CD4-positive, alpha-beta T cell treated with Interferon alpha-2 for 1 hour (primary cell): ENCODE data around the gene PGC.

Source experiments
- DNase-seq, 2 donors: peaks; one replicate each; pipeline ENCODE4 v3.0.0-alpha.2; 2020 to 2022

PGC gene

DNA sequence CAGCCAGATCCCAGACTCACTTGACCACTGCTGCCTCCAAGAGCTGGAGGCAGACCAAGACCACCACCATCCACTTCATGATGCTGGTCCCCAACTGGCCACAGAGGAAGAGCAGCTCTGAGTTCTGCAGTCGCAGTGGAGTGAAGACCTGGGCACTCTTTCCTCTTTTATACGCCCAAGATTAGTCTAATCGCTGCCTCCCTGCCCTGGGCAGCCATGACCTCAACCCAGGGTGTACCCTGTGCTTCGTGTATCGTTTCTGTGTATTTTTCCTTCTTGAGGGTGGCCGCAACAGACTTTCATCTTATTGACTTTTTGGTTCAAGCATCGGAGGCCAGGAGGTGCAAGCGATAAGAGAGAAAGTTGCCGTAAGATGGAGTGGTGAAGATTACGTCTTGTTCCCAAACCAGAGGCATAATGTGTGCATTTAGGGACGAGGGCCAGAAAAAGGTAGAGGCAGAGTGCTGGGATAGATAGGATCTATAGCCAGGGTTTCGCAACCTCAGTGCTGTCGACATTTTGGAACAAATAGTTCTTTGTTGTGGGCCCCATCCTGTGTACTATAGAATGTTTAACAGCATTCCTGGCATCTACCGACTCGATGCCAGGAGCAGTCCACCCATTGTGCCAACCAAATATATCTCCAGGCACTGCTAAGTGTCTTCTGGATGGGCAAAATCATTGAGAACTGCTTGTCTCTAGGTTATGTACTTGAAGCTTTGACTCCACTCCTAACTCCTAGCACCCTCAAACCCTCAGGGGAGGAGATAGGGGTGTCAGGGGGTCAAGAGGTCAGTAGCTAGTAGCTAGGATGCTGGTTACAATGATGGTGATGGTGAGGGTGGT, at the start of gene PGC:
PGC (minus strand) TSS at position 142 of the 846 bp plus-strand sequence; CDS start at position 79, 63 bp downstream.
- no peak for DNase-seq

DNA sequence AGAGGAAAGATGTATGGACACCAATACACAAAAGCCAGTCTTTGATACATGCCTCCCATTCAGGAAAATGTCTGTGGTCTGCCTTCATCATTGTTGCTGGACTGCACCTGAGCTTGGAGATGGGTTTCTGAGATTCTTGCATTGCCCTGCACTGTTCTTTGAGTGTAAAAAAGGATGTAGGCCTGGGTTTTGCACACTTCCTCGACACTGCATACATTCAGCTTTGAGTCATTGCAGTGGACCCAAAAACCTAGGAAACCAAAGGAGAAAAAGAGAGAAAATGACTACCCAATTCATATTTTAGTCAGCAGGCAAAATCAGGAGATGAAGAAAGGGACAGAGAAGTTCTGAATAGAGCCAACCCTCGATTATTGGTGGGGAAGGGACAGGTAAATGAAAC, 49.3 kb upstream of the PGC start:
- no peak for DNase-seq

DNA sequence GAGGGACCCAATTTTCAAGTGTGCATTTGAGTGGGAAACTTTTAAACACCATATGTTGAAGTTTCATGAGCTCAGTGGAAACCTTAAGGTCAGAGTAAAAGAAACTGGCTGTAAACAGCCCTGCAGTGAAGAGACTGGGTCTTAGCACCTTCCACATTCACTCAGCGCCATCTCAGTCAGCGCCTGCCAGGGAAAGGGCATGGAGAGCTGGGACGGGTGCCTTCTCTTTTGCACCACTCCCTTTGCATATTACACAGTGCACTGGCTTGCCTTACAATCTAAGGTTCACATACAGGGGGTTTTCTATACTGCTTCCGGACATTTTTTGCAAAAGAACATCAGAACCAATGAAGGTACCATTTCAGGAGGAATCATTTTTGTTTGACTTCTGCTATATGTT, 44.8 kb upstream of the PGC start:
- no peak for DNase-seq

DNA sequence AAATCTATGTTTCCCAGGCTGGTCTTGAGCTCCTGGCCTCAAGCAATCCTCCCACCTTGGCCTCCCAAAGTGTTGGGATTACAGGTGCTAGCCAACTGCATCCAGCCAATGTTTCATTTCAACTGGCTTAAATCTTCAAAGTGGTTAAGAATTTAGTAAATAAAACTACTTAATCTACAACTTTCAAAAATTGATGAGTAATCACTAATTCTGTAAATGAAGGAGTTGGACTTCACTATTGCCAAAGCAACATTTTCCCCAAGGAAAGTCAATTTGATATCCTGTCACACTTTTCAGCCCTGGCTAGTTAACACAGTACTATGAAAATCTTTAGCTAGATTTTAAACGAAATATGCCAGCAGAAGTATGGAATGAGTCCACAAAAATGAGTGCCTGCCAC, 44.1 kb upstream of the PGC start:
- DNase-seq: no peak

DNA sequence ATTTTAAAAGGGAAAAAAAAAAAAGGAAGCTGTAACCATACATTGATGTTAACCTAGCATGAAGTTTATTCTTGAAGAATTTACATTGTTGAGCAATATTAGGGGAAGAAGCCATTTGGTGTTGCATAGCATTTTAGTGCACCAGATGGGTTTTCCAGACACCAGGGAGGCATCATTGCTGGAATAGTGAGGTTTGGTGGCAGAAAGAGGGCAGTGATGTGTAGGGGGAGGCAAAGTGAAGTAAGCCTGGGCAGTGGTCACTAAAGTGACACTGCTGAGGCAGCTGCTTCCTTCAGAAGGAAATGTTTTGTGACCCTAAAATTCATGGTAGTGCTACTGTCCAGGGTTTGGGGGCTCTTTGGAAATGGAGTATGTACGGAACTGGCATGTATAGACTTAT, 42.8 kb upstream of the PGC start:
- no peak for DNase-seq

DNA sequence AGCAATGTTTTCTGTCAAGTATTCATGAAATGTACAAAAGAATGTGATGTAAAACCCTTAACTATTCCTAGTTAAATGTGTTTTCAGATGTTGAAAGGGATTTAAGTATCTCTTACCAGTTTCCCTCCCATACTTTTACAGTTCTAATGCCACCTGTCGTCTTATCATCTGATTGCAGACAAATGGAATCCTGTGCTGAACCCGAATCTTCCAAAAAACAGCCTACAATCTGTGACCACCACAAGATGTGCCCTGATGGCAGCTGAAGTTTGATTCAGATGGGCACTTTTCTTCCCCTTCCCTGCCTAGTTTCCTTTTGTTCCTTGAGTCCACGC, 42.2 kb upstream of the PGC start:
- DNase-seq: no peak

DNA sequence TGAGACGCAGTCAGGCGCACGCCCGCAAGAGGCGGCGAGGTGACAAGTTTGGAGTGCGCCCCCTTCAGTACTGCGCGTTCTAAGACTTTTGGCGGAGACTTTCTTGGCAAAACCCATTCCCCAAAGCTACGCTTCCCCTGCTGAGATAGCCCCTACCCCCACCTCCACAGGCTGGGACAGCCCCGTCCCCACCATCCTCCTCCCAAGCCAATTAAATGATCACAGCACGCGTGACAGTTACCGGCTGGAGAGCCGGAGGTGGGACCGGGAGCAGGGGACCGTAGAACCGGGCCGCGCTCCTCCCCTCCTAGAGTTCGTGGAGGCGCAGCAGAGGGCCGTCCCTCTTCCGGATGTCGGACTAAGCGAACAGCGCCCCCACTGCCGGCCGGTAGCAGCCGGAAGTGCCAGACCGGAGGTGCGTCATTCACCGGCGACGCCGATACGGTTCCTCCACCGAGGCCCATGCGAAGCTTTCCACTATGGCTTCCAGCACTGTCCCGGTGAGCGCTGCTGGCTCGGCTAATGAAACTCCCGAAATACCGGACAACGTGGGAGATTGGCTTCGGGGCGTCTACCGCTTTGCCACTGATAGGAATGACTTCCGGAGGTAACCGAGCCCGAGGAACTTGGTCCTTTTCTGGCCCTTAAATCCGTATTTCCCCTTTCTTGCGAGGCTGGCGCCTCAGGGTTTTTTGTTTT, 40.2 kb upstream of the PGC start, which contains the start of gene TOMM6:
TOMM6 (plus strand) TSS at position 476 of the 699 bp plus-strand sequence; CDS start at position 480, 4 bp downstream.
- peak; percentile 91 to 96 for DNase-seq

DNA sequence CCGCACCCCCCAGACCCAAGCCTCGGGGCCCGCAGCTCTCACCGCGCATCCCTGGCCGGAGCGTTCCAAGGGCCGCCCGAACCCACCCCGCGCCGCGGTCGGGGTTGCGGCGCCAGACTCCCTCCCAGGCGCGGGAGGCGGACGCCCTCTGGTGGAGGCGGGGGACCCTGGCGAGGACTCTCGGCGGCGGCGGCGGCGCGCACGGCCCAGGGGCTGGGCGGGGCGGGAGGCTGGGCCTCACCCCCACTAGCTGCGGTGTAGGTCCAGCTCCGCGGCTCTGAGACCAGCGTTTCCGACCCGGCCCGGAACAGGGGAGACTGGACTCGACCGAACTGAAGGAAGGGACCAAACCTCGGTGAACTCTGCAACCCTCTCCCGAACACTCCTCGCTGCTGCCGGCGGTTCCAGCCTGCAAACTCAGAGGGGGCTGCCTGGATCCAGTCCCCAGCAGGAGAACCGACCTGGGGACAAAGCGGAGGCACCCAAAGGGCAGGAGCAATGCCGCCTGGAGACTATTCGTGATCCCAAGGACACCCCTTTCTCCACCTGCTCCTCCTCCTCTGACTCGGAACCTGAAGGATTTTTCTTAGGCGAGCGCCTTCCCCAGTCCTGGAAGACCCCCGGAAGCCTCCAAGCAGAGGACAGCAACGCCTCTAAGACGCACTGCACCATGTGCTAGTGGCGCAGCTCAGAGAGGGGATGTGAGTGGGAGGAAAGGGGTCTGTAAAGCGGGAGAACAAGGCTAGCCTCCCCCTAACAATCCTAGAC, 39.4 kb upstream of the PGC start:
- DNase-seq: peak; percentile 80 to 90

DNA sequence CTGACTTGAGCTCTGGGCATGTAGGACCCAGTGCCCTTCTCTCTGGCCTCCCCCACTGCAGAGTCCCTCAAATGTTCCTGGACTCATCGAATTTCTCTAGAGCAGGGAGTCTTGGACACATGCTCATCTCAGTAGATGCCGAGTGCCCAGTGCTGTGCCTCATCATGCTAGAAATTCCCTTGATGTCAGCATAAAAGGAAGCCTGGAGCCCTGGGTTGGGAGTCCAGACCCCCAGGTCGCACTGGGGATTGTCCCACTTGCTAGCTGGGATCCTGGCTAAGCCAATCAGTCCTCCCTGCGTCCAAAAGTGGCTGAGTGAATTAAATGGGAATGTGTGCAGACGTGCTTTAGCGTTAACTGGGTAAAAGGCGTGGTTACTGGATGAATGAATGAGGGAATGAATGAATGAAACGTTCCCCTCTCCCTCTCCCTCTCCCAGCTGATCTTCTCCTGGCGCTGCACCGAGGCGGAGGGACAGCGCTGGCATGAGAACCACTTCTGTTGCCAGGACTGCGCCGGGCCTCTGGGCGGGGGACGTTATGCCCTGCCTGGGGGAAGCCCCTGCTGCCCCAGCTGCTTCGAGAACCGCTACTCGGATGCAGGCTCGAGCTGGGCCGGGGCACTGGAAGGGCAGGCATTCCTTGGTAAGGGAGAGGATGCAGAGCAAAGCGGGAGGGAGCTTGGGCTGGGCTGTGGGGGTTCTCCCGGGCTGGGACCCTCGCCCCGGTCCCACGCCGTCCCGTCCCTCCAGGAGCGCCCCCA, 38.7 kb upstream of the PGC start:
- DNase-seq: no peak

DNA sequence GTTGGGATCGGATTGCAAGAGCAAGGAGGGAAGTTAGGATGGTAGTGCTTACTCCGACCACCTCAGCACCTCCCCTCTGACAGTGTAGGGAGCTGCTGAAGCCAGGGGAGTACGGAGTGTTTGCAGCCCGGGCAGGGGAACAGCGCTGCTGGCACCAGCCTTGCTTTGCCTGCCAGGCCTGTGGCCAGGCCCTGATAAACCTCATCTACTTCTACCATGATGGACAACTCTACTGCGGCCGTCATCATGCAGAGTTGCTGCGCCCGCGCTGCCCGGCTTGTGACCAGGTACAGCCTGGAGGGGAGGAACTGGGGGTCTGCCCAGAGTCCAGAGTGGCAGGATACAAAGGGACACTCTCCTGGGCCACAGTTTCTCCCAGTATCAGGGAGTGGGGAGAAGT, 38.1 kb upstream of the PGC start:
- no peak for DNase-seq

DNA sequence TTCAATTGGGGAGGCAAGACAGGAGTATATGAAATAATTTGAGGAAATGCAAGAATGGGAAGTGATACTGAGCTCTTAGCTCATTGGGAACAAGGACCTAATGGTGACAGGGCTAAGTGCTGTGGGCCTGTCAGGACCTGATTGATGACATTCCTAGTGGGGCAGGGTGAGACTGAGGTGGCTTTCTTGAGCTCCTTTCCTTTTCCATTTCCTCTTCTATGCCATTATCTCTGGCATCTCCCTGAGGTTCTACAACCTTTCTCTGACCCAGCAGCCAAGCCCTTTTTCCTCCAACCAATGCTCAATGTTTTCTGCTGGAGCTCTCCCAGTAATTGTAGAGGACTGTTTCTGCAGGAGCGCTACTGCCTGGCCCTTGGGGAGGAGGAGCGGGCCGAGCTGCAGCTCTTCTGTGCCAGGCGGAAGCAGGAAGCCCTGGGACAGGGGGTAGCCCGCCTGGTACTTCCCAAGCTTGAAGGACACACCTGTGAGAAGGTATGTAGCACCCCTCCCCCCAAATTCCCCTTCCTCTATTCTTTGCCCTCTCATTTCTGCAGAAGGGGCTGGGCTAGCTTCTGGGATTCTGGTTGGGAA, 37.5 kb upstream of the PGC start:
- no peak for DNase-seq

DNA sequence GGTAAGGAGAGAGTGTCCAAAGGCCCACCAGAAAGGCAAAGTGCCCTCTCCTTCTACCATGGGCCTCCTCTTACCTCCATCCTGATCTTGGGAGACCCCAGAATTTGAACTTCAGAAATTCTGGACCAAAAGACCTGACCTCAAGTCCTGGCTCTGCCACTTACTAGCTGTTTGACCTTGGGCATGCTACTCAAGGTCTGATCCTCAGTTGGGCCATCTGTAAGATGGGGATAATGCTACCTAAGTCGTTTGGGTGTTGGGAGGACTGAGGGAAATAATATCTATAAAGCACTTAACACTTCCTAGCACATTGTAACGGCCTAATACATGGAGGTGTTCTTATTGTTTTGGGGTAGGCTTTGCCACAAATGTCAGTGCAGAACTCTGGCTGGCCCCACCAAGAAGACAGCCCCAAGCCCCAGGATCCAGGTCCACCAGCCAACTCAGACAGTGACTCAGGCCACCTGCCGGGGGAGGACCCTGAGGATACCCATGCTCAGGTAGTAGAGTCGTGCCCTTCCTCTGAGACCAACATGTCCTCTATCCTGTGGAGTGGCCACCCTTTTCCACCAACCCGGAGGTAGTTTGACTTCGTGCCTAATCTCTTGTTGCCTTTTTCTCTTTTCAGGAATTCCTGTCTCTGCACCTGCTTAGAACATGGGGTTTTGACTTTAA, 36.0 kb upstream of the PGC start:
- no peak for DNase-seq

DNA sequence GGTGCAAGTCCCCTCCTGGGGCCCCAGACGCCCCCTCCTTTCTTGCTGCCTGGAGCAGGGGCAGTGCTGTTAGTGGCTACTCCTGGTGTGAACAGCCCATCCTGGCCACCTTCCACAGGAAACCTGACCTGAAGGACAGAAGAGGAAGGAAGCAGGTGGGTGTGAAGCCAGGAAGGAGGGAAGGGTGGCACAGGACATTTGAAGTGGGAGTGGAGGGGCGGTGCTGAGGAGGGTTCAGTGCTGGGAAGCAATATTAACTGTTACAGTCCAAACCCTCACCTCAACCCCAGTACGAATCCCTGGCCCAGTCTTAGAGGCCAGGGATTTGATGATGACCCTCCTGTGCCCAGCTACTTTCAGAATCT, 34.2 kb upstream of the PGC start:
- DNase-seq: no peak

DNA sequence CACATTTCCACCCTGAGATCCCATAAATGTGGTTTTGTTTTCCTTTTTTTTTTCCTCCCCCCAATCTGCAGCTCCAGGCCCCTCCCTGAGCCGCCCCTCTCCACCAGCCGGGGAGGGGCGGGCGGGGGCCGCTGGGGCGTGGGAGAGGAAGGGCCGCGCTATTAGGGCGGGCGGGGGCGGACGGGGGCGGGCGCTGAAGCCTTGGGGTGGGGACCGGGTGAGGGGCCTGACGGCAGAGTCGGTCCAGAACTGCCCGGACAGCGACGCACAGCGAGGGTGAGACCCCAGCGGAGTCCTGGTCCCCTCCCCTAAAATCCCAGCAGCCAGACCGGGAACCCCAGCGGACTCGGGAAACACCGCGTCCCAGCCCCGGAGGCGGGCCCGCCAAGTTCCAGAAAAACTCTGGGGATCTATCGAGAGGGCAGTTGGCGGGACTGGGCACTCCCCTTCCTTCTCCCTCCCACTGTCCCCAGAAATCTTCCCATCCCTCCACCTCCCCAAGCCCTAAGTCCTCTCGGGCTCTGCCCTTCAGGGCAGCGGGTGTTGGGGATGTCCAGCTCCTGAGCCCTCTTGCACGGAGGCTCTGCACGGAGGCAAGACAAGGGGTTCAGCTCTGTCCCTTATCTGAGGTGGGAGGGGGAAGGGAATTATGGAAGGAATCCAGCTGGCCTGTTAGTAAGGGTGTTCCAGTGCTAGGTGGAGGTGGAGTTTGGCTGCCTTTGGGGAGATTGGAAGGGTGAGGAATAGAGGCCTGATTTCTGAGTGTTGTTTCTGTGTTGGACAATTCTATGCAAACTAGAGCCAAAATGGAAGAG, 33.6 kb upstream of the PGC start, which contains the start of gene PRICKLE4:
PRICKLE4 (plus strand) TSS at position 232 of the 815 bp plus-strand sequence. CDS start 2,692 bp downstream, outside the sequence.
- DNase-seq: no peak

DNA sequence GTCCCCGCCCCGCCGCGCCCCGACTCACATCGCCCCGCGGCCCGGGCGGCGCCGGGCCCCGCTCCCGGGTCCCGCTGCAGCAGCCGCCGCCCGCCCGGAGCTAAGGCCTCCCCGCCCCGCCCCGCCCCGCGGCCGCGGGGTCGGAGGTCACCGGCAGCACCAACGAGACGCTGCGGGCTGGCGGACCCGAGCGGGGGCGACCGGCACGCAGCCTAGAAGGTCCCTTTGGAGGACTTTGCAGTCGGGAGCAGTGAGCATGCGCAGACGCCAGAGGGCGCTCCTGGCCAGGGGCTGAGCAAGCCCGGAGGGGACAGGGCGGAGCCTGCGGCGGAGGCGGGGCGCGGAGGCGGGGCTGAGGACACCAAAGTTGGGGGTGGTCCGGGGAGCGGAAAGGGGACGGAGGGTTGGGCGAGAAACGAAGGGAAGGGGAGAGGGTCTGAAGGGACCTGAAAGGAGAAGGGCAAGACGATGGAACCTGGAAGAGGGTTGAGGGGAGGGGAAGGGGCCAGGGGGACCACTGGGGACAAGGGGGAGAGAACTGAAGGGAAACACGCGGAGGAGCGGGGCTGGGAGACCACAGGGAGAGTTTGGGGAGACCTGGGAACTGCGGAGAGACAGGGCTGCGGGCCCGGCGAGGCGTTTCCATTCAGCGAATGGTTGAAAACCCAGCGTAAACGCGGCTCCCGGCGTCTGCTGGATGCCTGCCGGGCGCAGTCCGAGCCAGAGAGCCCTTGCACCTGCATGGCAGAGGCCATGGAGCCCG, 32.8 kb upstream of the PGC start, which contains the start of gene FRS3:
FRS3 (minus strand) TSS at position 113 of the 763 bp plus-strand sequence. CDS start 2,913 bp downstream, outside the sequence.
- peak; percentile 97 to 99 for DNase-seq

DNA sequence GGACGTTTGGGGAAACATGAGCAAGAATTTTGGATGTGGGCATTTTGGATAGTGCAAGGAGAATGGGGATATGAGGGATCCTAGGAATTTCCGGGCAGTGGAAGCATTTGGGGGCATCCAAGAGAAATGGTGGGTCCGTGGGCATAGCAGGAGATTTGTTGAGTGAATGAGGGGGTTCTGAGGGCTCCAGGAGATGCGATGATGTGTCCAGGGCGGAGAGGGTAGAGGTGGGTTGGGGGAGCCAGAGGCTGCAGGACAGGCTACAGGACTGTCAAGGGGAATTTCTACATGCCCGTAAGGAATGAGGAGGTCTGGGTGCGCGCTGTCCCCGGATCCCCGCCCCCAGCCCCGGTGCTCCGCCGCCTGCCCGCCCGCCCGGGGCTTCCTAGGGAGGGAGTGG, 32.1 kb upstream of the PGC start:
- no peak for DNase-seq

DNA sequence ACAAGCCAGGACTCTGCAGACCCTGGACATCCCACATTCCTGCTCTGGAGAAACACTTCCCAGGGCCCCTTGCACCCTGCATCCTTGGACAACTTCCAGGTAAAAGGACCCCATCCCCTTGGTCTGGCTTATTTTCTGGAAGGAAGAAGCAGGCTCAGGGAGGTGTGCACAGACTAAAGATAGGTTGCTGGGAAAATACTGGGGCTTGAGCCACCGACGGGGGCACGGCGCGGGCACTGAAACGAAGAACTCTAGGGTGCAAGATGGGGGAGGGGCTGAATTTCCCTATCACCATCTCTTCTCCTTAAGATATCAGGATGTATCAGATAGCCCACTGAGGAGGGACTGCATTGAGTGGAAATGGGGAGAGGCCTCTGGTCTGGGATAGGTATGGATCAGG, 31.7 kb upstream of the PGC start:
- no peak for DNase-seq

DNA sequence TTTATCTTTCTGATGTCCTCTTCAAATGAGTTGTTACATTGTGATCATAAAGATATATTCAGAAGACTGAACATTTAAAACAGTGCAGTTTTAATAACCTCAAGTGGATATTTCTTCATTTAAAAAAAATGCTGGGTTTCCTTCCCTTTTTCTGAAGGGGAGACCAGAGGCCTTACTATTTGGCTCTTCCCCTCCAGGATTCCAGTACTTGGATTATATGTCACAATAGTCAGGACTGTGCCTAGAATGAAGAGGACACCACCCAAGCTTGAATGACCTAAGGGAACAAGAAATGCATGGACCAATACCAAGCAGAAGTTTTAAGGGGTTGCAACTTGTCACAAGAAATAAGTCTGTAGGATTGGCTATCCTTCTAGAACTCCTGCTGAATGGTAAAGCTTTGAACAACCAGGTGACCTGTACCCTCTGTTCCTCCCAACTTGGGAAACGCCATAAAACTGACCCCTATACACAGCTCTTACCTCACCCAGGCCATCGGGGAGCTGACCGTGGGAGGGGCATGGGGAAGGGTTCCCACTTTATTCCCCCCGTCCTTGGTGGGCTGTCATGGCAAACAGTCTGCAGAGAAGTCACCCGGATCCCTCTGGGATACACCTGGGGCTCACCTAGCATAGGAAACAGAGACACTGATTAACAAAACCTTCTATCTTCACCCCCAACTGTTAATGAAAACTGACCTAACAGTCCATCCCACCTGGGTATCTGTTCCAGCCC, 30.5 kb upstream of the PGC start:
- DNase-seq: no peak

DNA sequence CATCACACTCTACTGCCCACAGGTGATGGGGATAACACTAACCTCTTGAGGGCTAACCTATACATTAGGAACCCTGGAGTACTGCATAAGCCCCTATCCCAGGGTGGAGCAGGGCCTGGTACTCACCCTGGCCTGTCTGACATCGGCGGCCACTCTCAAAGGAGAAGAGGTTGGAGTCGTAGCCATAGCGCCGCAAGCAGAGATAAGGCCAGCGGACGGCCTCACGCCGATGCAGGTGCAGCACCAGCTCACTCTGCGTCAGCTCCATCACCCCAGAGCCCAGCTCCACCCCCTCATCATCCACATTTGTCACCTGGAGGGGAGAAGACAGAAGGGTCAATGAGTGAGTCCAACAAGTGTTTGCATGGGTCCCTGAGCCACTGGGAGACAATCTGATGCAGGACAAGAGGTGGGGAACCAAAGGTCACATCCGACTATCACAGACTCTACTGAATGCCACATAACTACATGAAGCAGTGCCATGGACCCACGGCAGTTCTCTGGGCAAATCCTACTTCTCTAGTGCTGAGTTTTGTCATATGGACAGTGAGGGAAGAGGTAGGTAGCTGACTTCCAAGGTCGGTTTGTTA, 28.2 kb upstream of the PGC start:
- no peak for DNase-seq
